Motor neuron (in vitro differentiated cells): ENCODE data around the gene SF3B1. TPM values are rescaled to one million over a fixed set of nuclear protein-coding genes. Genes with fewer than 3 reads are reported as not detected.

Experiments used
- ATAC-seq, 8 experiments: fragments of 200-7000 bp; cut with Tn5 transposase; replicated peaks in 6 of 8; 2 replicates each; pipeline ENCODE4 v1.8.0; 2021; ENCODE audit warnings: mild to moderate bottlenecking in 8 of 8, moderate library complexity in 8 of 8
- H3K27ac ChIP-seq, 2 donors: fragments of 250-450 bp; sonication (Bioruptor Pico); 2 replicates each; pipeline ENCODE4 v1.9.0; 2021; ENCODE audit warnings: antibody characterized with exemption in 2 of 2, mild to moderate bottlenecking in 2 of 2, moderate library complexity in 1 of 2
- H3K4me1 ChIP-seq, 2 donors: fragments of 250-450 bp; sonication (Bioruptor Pico); replicated peaks in 1 of 2; 2 replicates each; pipeline ENCODE4 v1.6.1; 2021; ENCODE audit warnings: antibody characterized with exemption in 2 of 2, mild to moderate bottlenecking in 2 of 2, moderate library complexity in 1 of 2
- H3K4me3 ChIP-seq, 5 donors: fragments of 250-450 bp; sonication (Bioruptor Pico); 2 replicates each; pipeline ENCODE4 v1.9.0; 2021; ENCODE audit warnings: antibody characterized with exemption in 5 of 5, mild to moderate bottlenecking in 5 of 5, moderate library complexity in 4 of 5
- WGBS, 10 experiments: fragments of 450-650 bp; shearing (Covaris generic); methylation state at CpG; one replicate each; pipeline ENCODE4 v1.0.0; 2022; 5-methylcytosine and 5-hydroxymethylcytosine counted together
- in situ Hi-C, 9 experiments: fragments of 400-800 bp; cut with MboI; loops; one replicate each; pipeline ENCODE4 v1.15.0; 2021; ENCODE audit warnings: low sequenced_read_pairs in 9 of 9, low pct_unique_long_range_greater_than_20kb in 2 of 9; ENCODE audit not compliant: unreplicated experiment in 9 of 9
- total RNA-seq, 8 experiments: library from RNA; unstranded; fragments of 300-600 nt; gene quantifications; 2 replicates each; pipeline versions ENCODE4 v1.2.3 to v1.2.4, GENCODE V29; 2022

SF3B1 gene
- total RNA-seq, 8 experiments from 2014 or later, result 165 to 338 (median 223) TPM

GRCh38 chr2:197427986-197428385 is 6.8 kb downstream of the SF3B1 start:
- ATAC-seq, result no peak
- WGBS, 10 experiments, result 100% methylated on average over 1 to 2 of the region's 3 CpGs; no CpG with 5 or more reads in 6 of the 10 experiments
- in situ Hi-C loops, result no loop called here
- H3K4me1 ChIP-seq, result peaks cover 6 to 8% of the 10 kb centered on the region in 2 donors
- no peak overlapping the region for H3K27ac ChIP-seq
- H3K4me3 ChIP-seq, result no peak overlapping the region

GRCh38 chr2:197426723-197427603 is 7.9 kb downstream of the SF3B1 start:
- WGBS, 10 experiments, result 0 to 100% (median 89%) methylated on average over 1 to 2 of the region's 2 CpGs; no CpG with 5 or more reads in 1 of the 10 experiments
- Histone ChIP-seq H3K4me3 (no peak overlapping the region), H3K27ac (no peak overlapping the region), H3K4me1 (peaks cover under 1 to 3% of the 10 kb centered on the region in 2 donors)
- in situ Hi-C loops, result no loop called here
- ATAC-seq, result peak in 3 of 8 experiments; percentile 22 to 58 (median 56)

- WGBS, 10 experiments, result 0 to 100% (median 83%) methylated on average over 1 to 4 of the region's 7 CpGs; no CpG with 5 or more reads in 3 of the 10 experiments
- Histone ChIP-seq H3K4me3 (no peak overlapping the region), H3K4me1 (peaks cover 0 to 3% of the 10 kb centered on the region in 2 donors), H3K27ac (no peak overlapping the region)
- peak in 3 of 8 experiments; percentile 11 to 24 (median 13) for ATAC-seq
- in situ Hi-C loops, result no loop called here
These were observed 9.3 kb downstream of the SF3B1 start for GRCh38 chr2:197425550-197425949.

GRCh38 chr2:197423307-197423706 is 11.5 kb downstream of the SF3B1 start:
- in situ Hi-C loops, result loop anchor here in 1 of 9 experiments (25.0 kb wide), 1 partner anchor 536 kb away; no protein-coding TSS in a partner anchor

GRCh38 chr2:197419438-197419837 is 15.4 kb downstream of the SF3B1 start:
- Histone ChIP-seq H3K4me3 (no peak overlapping the region), H3K27ac (no peak overlapping the region), H3K4me1 (no peaks in the 10 kb centered on the region)
- in situ Hi-C loops, result loop anchor here in 1 of 9 experiments (25.0 kb wide), 1 partner anchor 532 kb away; no protein-coding TSS in a partner anchor
- peak in 1 of 8 experiments; percentile 59 for ATAC-seq

More at GRCh38 chr2:197423307-197423706, 11.5 kb downstream of the SF3B1 start:
- no peak overlapping the region for H3K4me3 ChIP-seq
- peaks cover 0 to 3% of the 10 kb centered on the region in 2 donors for H3K4me1 ChIP-seq
- ATAC-seq, result no peak
- no peak overlapping the region for H3K27ac ChIP-seq
- 72 to 100% (median 93%) methylated on average over 1 to 2 of the region's 2 CpGs; no CpG with 5 or more reads in 4 of the 10 experiments for WGBS, 10 experiments

GRCh38 chr2:197416268-197416667 is 18.6 kb downstream of the SF3B1 start:
- Histone ChIP-seq H3K27ac (no peak overlapping the region), H3K4me3 (no peak overlapping the region), H3K4me1 (no peaks in the 10 kb centered on the region)
- in situ Hi-C loops, result loop anchor here in 1 of 9 experiments (25.0 kb wide), 1 partner anchor 529 kb away; no protein-coding TSS in a partner anchor
- WGBS, 10 experiments, result 100% methylated on average over 1 of the region's 1 CpG; no CpG with 5 or more reads in 6 of the 10 experiments
- no peak for ATAC-seq

- H3K27ac ChIP-seq, result no peak overlapping the region
- no peak overlapping the region for H3K4me3 ChIP-seq
- ATAC-seq, result no peak
- whole genome bisulfite sequencing, 10 experiments, result 33 to 100% (median 94%) methylated on average over 1 to 2 of the region's 2 CpGs; no CpG with 5 or more reads in 1 of the 10 experiments
- in situ Hi-C loops, result loop anchor here in 1 of 9 experiments (25.0 kb wide), 1 partner anchor 527 kb away; no protein-coding TSS in a partner anchor
- no peaks in the 10 kb centered on the region for H3K4me1 ChIP-seq
These were observed 20.3 kb downstream of the SF3B1 start for GRCh38 chr2:197414515-197414914.

GRCh38 chr2:197414039-197414438 is 20.8 kb downstream of the SF3B1 start:
- ATAC-seq, result no peak
- 80 to 100% (median 93%) methylated on average over 2 to 5 of the region's 5 CpGs for WGBS, 10 experiments
- Histone ChIP-seq H3K4me1 (no peaks in the 10 kb centered on the region), H3K27ac (no peak overlapping the region), H3K4me3 (no peak overlapping the region)
- in situ Hi-C loops, result loop anchor here in 1 of 9 experiments (25.0 kb wide), 1 partner anchor 527 kb away; no protein-coding TSS in a partner anchor

- in situ Hi-C loops, result loop anchor here in 1 of 9 experiments (25.0 kb wide), 1 partner anchor 518 kb away; no protein-coding TSS in a partner anchor
- WGBS, 10 experiments, result 28 to 100% (median 91%) methylated on average over 1 to 2 of the region's 2 CpGs
- ATAC-seq, result no peak
- no peaks in the 10 kb centered on the region for H3K4me1 ChIP-seq
- no peak overlapping the region for H3K4me3 ChIP-seq
- H3K27ac ChIP-seq, result no peak overlapping the region
These were observed 29.2 kb downstream of the SF3B1 start for GRCh38 chr2:197405582-197405981.

- H3K4me1 ChIP-seq, result no peaks in the 10 kb centered on the region
- ATAC-seq, result no peak
- H3K4me3 ChIP-seq, result no peak overlapping the region
- in situ Hi-C loops, result loop anchor here in 2 of 9 experiments (25.0 kb wide), 2 partner anchors 513 to 1113 kb away; no protein-coding TSS in a partner anchor
- 50 to 97% (median 93%) methylated on average over 2 to 6 of the region's 6 CpGs for WGBS, 10 experiments
- no peak overlapping the region for H3K27ac ChIP-seq
These were observed 34.8 kb downstream of the SF3B1 start for GRCh38 chr2:197399887-197400540.

GRCh38 chr2:197398913-197399312 is 35.9 kb downstream of the SF3B1 start:
- WGBS, 10 experiments, result 43 to 100% (median 89%) methylated on average over 1 to 2 of the region's 2 CpGs; no CpG with 5 or more reads in 3 of the 10 experiments
- in situ Hi-C loops, result loop anchor here in 1 of 9 experiments (25.0 kb wide), 1 partner anchor 1112 kb away; no protein-coding TSS in a partner anchor
- Histone ChIP-seq H3K27ac (no peak overlapping the region), H3K4me1 (no peaks in the 10 kb centered on the region), H3K4me3 (no peak overlapping the region)
- peak in 1 of 8 experiments; percentile 66 for ATAC-seq

- WGBS, 10 experiments, result 71 to 100% (median 100%) methylated on average over 1 of the region's 1 CpG; no CpG with 5 or more reads in 2 of the 10 experiments
- in situ Hi-C loops, result loop anchor here in 1 of 9 experiments (25.0 kb wide), 1 partner anchor 1104 kb away; no protein-coding TSS in a partner anchor
- Histone ChIP-seq H3K4me1 (no peaks in the 10 kb centered on the region), H3K27ac (no peak overlapping the region), H3K4me3 (no peak overlapping the region)
- no peak for ATAC-seq
These were observed 43.6 kb downstream of the SF3B1 start for GRCh38 chr2:197391220-197391717.
